ENCODE measurements around the gene KTN1. TPM values are rescaled to one million over a fixed set of nuclear protein-coding genes. Genes with fewer than 3 reads are reported as not detected.

Gene KTN1
- total RNA-seq, 1 experiment from 2014 or later, result 56.9 TPM

DNA sequence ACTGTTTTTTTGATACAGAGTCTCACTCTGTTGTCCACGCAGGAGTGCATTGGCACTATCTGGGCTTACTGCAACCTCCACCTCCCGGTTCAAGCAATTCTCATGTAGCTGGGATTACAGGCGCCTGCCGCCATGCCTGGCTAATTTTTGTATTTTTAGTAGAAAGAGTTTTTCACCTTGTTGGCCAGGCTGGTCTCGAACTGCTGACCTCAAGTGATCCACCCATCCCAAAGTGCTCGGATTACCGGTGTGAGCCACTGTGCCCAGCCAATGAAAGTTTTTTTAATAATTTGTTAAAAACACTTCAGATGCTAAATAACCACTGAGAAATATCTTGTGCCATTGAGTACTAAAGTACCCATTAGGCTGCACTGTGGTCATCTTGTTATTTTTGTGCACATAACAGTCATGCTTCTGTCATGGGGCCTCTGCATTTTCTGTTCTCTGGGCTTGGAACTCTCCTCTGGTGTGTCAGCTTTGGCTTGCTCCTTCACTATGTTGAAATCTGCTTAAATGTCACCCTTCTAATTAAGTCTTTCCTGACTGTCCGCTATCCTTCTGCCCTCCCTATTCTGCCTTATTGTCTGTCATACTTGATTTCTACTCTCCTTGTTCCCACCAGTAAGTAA lies 105.1 kb downstream of the KTN1 start:
- H3K27me3 ChIP-seq, result no peaks in the 10 kb centered on the region
- H3K36me3 ChIP-seq, result peaks cover 10% of the 10 kb centered on the region
- H3K9me3 ChIP-seq, result no peaks in the 10 kb centered on the region
- no peak for DNase-seq
- H3K4me3 ChIP-seq, result no peak overlapping the region

DNA sequence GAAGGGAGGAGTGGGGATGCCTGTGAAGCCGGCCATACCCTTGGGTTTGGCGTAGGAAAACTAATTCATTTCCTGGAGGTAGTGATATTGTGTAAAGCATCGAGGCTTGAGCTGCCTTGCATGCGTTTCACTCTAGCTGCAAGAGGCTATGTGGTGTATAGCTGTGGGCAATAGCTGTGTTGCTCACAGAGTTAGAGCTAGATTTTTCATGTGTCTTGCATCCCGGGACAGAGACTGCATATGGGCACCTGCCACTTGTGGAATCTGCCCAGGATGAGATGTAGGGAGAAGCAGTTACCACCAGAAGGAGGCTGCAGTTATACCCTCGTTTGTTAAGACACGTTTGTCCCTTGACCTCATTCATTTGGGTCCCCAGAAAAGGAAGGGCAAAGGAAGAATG lies 106.7 kb downstream of the KTN1 start:
- H3K36me3 ChIP-seq, result peaks cover 6% of the 10 kb centered on the region; the same call in 1 of the 2 replicates
- no peak overlapping the region for H3K4me3 ChIP-seq
- H3K9me3 ChIP-seq, result no peaks in the 10 kb centered on the region
- no peak for DNase-seq
- no peaks in the 10 kb centered on the region for H3K27me3 ChIP-seq

DNA sequence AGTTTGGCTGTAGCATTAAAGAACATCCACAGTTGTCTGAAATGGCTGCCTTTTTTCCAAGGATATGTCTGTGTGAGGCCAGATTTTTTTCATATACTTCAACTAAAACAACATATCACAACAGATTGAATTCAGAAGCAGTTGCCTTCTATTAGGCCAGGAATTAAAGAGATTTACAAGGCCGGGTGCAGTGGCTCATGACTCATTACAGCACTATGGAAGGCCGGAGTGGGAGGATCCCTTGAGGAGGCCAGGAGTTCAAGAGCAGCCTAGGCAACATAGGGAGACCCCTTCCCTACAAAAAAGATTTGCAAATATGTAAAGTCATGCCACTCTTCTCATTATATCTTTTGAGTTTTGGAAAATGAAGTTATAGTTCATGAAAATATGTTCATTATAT lies 108.6 kb downstream of the KTN1 start:
- H3K27me3 ChIP-seq, result no peaks in the 10 kb centered on the region
- H3K9me3 ChIP-seq, result no peaks in the 10 kb centered on the region
- peaks cover 6% of the 10 kb centered on the region; the same call in 1 of the 2 replicates for H3K36me3 ChIP-seq
- DNase-seq, result peak; percentile 20
- H3K4me3 ChIP-seq, result no peak overlapping the region

DNA sequence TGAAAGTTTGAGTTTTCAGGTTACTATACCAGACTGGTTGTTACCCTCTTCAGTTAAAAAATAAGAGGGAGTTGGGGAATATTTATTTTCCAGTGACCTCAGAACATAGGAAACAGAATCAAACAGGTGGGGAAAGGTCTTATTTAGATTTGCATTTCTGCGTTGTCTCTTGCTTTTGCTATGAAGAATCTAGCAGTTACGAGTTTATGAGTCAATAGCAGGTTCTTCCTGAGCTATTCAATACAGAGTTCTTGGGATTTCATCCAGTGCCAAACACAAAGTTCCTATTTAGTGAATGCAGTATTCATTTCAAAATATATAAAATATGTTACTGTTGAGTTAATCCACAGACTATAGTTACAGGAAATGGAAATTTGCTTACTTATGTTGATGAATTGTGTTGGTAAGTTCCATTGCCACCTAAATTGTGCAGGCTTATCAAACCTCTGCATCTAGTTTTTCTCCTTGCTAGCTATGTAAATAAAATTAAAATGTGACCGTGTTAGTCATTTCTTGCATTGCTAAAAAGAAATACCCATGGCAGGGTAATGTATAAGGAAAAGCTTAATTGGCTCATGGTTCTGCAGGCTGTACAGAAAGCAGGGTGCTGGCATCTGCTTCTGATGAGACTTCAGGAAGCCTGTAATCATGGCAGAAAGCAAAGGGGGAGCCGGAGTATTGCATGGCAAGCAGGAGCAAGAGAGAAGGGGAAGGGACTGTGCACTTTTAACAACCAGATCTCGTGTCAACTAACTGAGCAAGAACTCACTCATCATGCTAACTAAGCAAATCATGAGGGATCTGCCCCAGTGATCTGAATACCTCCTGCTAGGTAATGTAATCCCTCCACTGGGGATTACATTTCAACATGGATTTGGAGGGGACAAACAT lies 110.2 kb downstream of the KTN1 start:
- H3K4me3 ChIP-seq, result no peak overlapping the region
- DNase-seq, result no peak
- H3K27me3 ChIP-seq, result no peaks in the 10 kb centered on the region
- peaks cover 6% of the 10 kb centered on the region; the same call in 1 of the 2 replicates for H3K36me3 ChIP-seq
- H3K9me3 ChIP-seq, result no peaks in the 10 kb centered on the region

DNA sequence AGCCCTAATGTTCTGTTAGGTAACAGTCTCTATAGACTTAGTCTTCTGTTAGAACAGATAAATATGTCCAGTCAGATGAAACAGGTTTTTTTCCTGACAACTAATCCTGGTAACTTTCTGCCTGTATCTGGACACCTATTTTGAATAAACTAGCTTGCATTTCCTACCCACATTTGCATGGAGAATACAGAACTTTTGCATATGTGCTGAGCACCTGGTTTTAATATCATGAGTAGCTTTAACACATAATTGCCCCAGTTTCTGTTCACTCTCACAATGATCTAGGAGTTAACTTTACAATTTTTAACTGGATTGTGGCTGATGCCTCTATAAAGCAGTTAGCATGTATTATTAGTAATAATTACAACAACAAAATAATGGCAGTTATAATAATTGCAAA lies 111.7 kb downstream of the KTN1 start:
- Histone ChIP-seq H3K9me3 (no peaks in the 10 kb centered on the region), H3K27me3 (no peaks in the 10 kb centered on the region), H3K4me3 (no peak overlapping the region), H3K36me3 (no peaks in the 10 kb centered on the region)
- no peak for DNase-seq

DNA sequence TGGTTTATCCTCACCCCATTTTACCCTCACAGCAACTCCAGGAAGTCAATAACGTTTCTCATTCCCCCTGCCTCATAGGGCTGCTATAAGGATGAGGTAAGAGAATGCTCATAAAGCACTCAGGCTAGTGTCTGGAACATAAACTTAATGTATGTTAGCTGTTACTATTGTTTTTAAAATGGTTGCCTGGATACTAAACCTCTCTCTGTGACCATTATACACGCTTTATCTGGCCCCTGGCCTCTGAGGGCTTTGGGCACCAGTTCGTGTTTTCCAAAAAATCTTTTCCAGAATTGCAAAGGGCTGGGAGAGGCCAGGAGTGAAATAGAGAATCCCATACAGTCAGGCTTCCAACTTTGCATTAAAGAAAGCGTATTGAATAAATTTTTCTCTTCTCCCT lies 113.9 kb downstream of the KTN1 start:
- Histone ChIP-seq H3K4me3 (no peak overlapping the region), H3K27me3 (no peaks in the 10 kb centered on the region), H3K36me3 (no peaks in the 10 kb centered on the region), H3K9me3 (no peaks in the 10 kb centered on the region)
- DNase-seq, result no peak

DNA sequence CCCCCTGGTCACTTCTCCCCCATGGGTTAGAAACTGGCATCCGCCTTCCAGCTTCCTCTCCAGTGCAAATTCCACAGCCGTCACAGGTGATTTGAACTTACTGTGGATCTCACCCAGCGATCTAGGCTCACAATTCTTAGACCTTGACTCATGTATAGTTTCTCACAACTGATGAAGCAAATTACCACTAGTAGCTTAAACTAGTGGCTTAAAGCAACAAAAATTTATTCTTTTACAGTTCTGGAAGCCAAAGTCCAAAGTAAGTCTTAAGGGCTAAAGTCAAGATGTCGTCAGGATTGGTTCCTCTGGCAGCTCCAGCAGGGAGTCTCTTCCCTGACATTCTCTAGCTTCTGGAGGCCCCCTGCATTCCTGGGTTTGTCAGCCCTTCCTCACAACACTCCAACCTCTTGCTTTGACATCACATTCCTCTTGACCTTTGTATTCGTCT lies 117.4 kb downstream of the KTN1 start:
- H3K4me3 ChIP-seq, result no peak overlapping the region
- no peaks in the 10 kb centered on the region for H3K9me3 ChIP-seq
- no peaks in the 10 kb centered on the region for H3K27me3 ChIP-seq
- no peaks in the 10 kb centered on the region for H3K36me3 ChIP-seq
- DNase-seq, result no peak

DNA sequence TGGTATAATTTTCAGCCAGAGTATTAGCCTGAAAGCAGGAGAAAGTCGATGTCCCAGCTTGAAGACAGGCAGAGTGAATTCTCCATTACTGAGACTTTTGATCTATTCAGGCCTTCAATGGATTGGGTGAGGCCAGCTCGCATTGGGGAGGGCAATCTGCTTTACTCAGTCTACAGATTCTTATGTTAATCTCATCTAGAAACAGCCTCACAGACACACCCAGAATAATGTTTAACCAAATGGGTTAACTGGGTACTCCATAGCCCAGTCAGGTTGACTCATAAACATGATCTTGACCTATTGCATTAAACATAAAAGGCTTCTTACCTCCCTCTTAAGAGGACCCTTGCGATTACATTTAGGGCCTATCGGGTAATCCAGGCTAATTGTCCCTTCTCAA lies 118.0 kb downstream of the KTN1 start:
- Histone ChIP-seq H3K27me3 (no peaks in the 10 kb centered on the region), H3K4me3 (no peak overlapping the region), H3K9me3 (no peaks in the 10 kb centered on the region), H3K36me3 (no peaks in the 10 kb centered on the region)
- no peak for DNase-seq

DNA sequence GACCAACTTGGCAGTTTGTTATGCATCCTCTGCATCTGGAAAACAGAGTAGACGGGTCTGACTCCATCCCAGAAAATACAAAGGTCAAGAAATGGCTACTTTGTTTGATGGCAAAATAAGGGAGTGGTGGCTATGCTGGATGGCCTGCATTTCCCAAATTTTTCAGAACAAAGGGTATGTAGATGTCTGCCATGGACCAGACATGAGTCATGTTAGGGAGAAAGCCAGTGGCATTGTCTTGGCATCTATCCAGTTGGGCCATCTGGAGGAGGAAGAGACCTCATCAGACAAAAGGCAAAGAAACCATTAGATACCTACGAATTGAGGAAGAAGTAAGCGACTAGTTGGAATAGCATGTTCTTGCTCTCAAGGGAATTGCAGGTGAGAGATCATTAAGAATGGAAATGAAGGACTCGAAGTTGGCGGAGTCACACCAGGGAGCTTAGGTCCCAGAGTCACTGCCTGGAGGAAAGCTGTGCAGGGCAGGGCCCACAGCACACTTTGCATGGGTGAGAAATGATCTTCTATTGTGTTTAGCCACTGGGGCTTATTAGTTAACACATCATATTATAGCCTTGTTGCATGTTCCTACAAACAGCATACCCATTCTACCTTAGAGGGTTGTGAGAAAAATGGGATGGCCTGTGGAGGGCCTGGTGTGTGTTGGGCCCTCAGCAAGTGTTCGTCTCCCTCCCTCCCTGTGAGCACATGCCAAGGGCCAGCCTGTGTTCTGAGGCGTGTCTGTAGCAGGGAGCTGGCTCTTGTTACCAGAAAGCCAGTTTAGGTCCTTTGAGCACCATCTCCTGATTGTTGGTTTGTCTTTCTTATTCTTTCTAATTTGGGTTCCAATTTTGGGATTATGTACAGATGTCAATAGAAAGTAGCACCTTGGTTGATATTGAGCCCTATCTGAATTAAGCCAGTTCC lies 119.4 kb downstream of the KTN1 start:
- peak; percentile 54 for DNase-seq
- H3K36me3 ChIP-seq, result no peaks in the 10 kb centered on the region
- H3K4me3 ChIP-seq, result no peak overlapping the region

DNA sequence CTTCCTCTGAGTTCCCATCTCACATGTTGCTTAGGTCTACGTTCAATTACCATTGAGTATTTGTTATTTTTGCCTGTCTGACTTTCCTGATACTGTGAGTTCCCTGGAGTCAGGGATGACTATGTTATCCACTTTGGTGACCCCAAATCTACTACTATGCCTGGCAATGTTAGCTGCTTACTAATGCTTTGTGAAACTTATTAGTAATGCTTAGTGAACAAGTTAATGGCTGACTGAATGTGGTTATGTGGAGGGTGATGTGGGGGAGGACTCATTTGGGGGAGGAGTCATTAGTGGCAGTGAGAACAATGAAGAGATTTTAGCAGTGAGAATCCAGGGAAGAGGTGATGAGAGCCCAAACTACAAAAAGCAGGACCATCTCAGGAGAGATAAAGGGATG lies 121.6 kb downstream of the KTN1 start:
- no peak for DNase-seq
- Histone ChIP-seq H3K27me3 (no peaks in the 10 kb centered on the region), H3K9me3 (no peaks in the 10 kb centered on the region), H3K4me3 (no peak overlapping the region), H3K36me3 (no peaks in the 10 kb centered on the region)

More for the DNA sequence above, 119.4 kb downstream of the KTN1 start:
- Histone ChIP-seq H3K27me3 (no peaks in the 10 kb centered on the region), H3K9me3 (no peaks in the 10 kb centered on the region)

DNA sequence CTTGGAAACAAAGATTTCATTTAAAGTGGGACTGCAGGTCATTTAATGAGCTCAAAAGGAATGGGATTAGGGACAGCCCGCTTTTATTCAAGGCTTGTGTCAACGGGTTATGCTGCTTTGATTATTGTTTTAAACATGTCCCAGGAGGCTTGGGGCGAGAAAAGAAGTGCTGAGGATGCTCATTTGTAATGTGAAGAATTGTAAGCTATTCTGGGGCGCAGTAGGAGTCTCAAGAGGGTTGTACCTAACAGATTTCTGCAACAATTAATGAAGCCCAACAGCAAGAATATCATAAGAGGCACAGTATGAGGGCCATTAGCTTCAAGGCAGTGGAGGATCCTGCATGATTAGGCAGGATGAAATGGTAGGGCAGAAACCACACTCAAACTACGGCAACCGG lies 122.5 kb downstream of the KTN1 start:
- H3K9me3 ChIP-seq, result no peaks in the 10 kb centered on the region
- no peaks in the 10 kb centered on the region for H3K27me3 ChIP-seq
- DNase-seq, result no peak
- H3K4me3 ChIP-seq, result no peak overlapping the region
- H3K36me3 ChIP-seq, result no peaks in the 10 kb centered on the region

DNA sequence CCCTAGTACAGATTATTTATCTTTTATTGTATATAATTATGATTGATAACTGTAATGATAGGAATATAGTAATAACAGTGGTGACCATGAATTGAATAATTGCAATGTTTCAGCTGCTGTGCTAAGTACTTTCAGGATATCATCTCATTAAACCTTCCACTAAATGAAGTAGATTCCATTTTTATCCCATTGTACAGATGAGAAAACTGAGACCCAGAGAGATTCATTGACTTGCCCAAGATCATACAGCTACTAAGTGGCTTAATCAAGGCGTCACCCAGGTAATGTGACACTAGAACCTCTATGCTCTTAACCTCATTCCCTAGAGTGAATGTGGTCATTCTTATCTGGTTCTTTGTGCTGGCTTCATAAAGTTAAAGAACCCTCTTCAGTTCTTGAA lies 124.6 kb downstream of the KTN1 start:
- Histone ChIP-seq H3K9me3 (no peaks in the 10 kb centered on the region), H3K27me3 (no peaks in the 10 kb centered on the region), H3K36me3 (no peaks in the 10 kb centered on the region), H3K4me3 (no peak overlapping the region)
- DNase-seq, result no peak

DNA sequence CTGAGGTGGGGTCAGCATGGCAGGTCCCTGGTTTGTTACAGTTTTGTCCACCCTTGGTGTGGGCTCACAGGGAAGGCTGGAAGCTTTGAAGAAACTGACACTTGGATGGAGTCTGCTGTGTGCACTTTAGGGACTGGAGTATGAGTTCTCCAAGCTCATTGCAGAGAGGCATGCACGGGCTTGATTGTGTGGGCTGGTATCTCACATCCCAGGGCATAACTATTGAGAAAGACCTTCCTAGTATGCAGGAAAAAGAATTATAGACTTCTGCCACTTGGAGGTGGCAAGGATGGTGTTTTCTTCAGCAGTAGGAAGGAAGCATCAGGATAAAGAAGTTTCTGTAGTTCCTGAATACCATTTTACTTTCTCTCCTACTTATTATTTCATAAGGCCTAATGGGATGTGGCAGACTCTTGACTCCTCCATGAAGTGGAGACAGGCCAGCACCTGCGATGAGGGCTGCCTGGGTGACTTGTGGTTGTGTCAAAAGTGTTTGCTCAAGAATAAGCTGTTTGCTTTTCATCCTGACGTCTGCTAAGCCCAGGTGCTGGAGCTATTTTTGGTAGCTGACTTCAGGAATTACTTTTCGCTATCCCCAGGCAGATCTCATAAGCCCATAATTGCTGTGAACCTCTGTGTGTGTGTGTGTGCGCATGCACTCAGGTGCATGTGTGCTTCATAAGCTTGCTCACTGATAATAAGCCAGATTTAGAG lies 125.8 kb downstream of the KTN1 start:
- DNase-seq, result no peak
- Histone ChIP-seq H3K36me3 (no peaks in the 10 kb centered on the region), H3K27me3 (no peaks in the 10 kb centered on the region), H3K4me3 (no peak overlapping the region), H3K9me3 (no peaks in the 10 kb centered on the region)

DNA sequence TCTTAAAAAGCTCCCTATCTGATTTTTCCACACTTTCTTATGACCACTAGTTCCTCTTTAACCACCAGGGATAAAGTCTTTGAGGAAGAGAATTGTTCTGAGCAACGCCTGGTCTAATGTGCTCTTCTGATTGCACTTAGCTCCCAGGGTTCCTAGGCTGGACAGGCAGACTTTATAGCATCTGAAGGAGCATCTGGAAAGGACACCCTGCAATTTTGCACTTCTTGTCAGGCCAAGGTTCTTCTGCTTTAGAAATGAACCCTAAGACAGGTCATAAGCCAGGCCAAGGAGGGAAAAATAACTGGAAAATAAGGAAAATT lies 126.3 kb downstream of the KTN1 start:
- no peak overlapping the region for H3K4me3 ChIP-seq
- no peaks in the 10 kb centered on the region for H3K27me3 ChIP-seq
- no peak for DNase-seq
- no peaks in the 10 kb centered on the region for H3K9me3 ChIP-seq
- H3K36me3 ChIP-seq, result no peaks in the 10 kb centered on the region

DNA sequence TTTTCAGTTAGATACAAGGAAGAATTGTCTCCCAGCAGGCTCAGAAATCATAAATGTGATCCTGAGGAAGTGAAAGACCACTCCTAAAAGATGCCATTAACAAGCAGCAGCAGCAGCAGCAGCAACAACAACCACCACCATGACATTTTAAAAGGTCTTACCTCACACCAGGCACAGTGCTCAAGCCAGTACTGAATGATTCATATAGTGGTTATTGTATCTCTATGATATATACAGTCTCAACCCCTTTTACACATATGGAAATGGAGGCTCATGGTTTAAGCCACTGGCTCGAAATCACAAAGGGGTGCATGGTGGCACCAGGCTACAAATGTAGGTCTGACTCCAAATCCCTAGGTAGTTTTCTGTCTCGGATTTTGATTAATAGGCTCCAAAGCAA lies 126.9 kb downstream of the KTN1 start:
- Histone ChIP-seq H3K4me3 (no peak overlapping the region), H3K27me3 (no peaks in the 10 kb centered on the region), H3K9me3 (no peaks in the 10 kb centered on the region), H3K36me3 (no peaks in the 10 kb centered on the region)
- DNase-seq, result no peak

DNA sequence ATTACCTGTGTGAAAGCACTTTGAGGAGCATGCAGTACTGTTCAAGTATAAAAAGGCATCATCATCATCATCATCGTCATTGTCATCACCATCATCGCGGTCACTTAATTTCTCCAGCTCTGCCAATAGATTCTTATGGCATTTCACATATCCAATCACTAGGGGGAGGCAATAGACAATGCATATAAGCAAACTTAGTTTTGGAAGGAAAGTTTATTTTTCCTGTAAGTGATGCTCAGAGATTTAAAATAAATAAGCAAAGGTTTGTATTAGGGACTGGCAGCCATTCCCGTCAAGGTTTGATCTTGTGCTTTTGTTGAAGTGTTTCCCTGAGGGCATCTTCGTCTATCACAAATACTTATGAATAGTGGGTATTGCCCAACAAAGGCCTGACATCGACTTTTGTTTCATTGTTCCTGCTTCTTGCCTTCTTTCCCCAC lies 127.4 kb downstream of the KTN1 start:
- Histone ChIP-seq H3K36me3 (no peaks in the 10 kb centered on the region), H3K27me3 (no peaks in the 10 kb centered on the region), H3K9me3 (no peaks in the 10 kb centered on the region), H3K4me3 (no peak overlapping the region)
- DNase-seq, result no peak
